Effector CD4-positive, alpha-beta T cell (primary cell): ENCODE data around the gene TBC1D2.

Source experiments
- DNase-seq: peaks from one replicate; pipeline ENCODE4 v3.0.0-alpha.2; 2020

TBC1D2 gene

DNA sequence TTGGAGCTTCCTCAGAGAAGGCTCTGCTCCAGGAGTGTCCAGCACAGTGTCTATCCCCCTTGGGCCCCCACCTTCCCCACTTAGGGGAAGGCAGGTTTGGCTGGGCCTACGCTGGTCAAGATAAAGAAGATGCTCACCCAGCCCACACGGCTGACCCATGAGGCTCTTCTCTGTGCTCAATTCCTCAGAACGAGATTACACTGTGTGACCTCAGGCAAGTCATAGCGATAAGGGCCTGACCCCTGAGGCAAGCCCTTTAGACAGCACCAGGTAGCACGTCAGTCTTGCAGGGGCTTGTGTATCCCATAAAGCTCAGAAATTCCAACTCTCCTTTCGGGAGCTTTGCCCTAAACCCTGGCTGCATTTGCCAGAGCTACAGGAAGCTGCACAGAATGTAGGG, 95.7 kb downstream of the TBC1D2 start:
- no peak for DNase-seq

DNA sequence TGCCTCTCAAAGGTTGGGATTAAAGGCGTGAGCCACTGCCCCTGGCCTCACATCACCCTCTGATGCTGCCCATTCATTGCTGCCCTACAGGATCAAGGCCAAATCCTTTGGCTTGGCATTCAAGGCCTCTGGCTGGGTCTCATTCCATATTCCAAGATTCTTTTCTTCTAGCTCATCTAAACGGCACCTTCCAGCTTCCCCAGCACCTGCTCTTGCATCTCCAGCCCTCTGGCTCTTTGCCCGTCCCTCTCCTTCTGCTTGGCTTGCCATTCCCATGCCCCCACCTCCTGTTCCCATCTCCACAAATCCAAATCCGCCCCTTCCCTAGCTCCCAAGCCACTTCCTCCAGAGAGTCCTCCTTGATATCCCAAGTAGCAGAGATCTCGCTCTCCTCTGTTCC, 96.1 kb downstream of the TBC1D2 start:
- DNase-seq, result no peak

DNA sequence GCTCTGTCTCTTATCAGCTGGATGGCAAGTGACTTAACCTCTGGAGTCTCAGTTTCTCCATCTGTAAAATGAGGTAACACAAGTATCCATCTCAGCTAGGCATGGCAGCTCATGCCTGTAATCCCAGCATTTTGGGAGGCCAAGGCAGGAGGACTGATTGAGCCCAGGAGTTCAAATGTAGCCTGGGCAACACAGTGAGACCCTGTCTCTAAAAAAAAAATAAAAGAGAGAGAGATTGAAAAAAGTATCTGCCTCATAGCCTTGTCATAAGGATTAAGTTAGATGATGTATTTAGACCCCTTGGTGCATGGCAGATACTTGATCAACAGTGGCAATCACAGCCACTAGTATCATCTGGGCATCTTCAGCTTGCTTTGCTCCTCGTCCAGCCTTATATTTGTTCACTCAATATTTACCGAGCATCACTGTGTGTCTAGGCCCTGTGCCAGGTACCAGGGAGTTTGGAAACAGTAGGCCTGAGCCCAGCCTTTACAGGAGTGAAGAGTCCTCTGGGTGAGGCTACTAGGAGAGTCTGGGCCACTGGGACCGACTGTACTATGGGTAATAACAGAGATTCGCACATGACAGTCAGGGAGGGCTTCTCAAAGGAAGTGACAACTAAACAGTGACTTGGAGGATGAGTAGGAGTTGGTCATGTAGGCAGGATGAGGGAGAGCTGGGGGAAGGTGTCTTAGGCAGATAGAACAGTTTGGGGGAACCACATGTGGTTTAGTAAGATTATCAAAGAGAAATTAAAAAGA, 97.2 kb downstream of the TBC1D2 start:
- no peak for DNase-seq

DNA sequence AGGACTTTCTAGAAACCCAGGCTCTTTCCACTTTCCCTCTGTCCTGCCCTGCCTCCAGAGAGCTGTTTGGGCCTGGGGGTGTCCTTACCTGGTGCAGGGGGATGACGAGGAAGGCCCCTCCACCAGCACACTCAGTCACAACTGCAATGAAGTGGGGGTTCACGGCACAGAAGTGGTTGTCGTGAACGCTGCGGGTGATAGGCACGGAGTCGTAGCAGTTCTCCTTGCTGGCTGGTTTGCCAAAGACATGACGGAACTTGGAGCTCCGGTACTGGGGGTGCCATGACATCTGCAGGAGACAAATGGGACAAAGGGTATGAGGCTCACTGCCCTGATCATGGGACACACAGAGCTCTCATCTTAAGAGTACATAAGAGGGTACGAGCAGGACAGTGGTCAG, 98.1 kb downstream of the TBC1D2 start:
- DNase-seq, result no peak

DNA sequence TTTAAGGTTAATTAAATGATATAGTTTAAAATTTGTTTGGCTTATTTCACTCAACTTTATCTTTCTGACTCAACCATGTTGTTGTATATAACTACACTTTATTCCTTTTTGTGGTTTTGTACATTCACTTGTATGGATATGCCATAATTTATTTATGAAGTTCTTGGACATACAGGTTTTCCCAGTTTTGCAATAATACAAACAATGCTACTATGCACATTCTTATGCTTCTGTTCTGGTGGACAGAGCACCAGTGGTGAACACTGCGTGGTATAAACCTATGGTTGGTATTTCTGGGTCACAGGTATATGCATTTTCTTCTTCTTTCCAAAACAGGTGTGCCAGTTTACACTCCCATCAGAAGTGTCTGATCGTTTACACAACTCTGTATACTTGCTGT, 100.8 kb downstream of the TBC1D2 start:
- no peak for DNase-seq

DNA sequence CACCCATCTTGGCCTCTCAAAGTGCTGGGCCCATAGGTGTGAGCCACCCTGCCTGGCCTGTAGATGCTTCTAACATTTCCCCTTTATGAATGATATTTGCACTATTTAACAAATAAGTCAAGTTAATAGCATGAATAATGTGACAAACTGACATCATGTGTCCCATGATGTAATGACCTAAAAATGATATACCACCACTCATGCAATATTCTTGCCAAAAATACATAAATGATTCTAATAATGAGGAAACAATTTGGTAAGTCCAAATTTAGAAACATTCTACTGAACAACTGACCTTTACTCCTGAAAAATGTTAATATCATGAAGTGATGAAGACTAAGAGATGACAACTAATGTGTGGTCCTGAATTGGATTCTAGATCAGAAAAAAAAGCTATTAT, 102.9 kb downstream of the TBC1D2 start:
- DNase-seq, result no peak

DNA sequence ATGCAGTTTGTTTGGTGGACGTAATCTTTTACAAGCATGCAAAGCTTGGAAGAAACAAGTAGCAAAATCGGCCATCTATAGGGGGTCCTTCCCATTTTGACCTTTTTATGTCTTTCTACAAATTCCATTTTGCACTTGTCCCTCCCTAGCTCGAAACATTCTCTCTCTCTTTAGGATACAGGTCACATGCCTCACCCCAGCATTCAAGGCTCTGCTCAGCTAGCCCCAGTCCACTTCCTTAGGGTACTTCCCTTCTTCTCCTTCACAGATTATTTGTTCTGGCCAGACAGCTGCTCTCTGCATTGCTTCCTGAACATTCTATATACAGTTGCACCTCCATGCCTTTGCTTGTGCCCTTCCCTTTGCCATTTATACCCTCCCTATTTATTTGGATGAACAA, 104.7 kb downstream of the TBC1D2 start:
- no peak for DNase-seq

DNA sequence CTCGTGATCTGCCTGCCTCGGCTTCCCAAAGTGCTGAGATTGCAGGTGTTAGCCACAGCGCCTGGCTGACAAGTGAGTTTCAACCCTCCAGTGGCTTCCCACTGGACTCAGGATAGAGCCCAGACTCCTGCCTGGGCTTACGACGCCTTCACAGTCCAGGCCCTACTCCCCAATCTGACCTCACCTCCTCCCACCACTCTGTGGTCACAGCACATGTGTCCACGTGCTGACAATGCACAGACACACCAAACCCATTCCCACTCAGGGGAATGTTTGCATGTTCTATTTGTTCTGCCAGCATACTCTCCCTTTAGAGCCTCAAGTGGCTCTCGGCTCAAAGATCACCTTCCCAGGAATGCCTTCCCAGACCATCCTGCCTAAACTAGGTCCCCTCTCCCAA, 105.3 kb downstream of the TBC1D2 start:
- no peak for DNase-seq

DNA sequence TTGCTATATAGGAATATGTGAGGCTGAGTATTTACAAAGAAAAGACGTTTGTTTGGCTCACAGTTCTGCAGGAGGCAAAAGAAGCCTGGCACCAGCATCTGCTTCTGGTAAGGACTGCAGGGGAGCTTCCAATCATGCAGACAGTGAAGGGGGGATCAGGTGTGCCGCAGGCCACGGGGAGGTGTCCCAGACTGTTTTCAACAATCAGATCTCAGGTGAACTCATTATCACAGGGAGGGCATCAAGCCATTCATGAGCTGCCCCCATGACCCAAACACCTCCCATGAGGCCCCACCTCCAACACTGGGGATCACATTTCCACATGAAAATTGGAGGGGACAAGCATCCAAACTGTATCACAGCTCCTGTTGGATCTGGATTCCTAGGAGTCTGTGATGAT, 106.0 kb downstream of the TBC1D2 start:
- no peak for DNase-seq
